PC-9 (cell line): ENCODE measurements around the gene JADE3. TPM values are rescaled to one million over a fixed set of nuclear protein-coding genes. Genes with fewer than 3 reads are reported as not detected.
A peak's percentile ranks its signal among the peaks of the same experiment; 100 is the strongest.

Experiments used
- BruUV-seq: library from RNA; stranded (reverse); fragments of 400-500 nt; replicated peaks from 2 replicates; lab custom pipeline; 2021; lab: Mats Ljungman, UMichigan
- CTCF ChIA-PET: fragments of 300-600 bp; sonication (Branson Sonifier 250); formaldehyde crosslinking; loops from one replicate; lab custom pipeline; 2022; ENCODE audit warnings: antibody characterized with exemption; lab: Charles Lee
- POLR2A ChIA-PET: fragments of 300-600 bp; sonication (Branson Sonifier 250); formaldehyde crosslinking; loops from one replicate; lab custom pipeline; 2022; ENCODE audit warnings: antibody characterized with exemption; ENCODE audit not compliant: unreplicated experiment; lab: Charles Lee
- DNase-seq, 2 experiments: peaks; one replicate each; pipeline versions ENCODE4 v3.0.0 to v3.0.0-alpha.2; 2015 to 2022; ENCODE audit warnings: mixed read lengths in 1 of 2
- H2AFZ ChIP-seq: fragments of 200-600 bp; sonication (generic); 2 replicates; pipeline ENCODE4 v1.8.1; 2017; ENCODE audit warnings: antibody characterized with exemption
- H3F3A ChIP-seq: fragments of 200-600 bp; sonication (generic); 2 replicates; pipeline ENCODE4 v1.8.1; 2017; ENCODE audit warnings: antibody characterized with exemption, mild to moderate bottlenecking, low read depth; ENCODE audit not compliant: insufficient read depth
- H3K27ac ChIP-seq: fragments of 200-600 bp; sonication (generic); 2 replicates; pipeline ENCODE4 v1.6.1; 2016; ENCODE audit warnings: mixed run types
- H3K27me3 ChIP-seq: fragments of 200-600 bp; sonication (generic); 2 replicates; pipeline ENCODE4 v1.6.1; 2016; ENCODE audit warnings: low read depth, mixed run types; ENCODE audit not compliant: insufficient read depth
- H3K36me3 ChIP-seq: fragments of 200-600 bp; sonication (generic); 2 replicates; pipeline ENCODE4 v1.6.1; 2016; ENCODE audit warnings: low read depth, mixed run types
- H3K4me1 ChIP-seq: fragments of 200-600 bp; sonication (generic); replicated peaks from 2 replicates; pipeline ENCODE4 v1.6.1; 2016; ENCODE audit warnings: mixed run types; ENCODE audit not compliant: insufficient read depth
- H3K4me2 ChIP-seq: fragments of 200-600 bp; sonication (generic); 2 replicates; pipeline ENCODE4 v1.6.1; 2017; ENCODE audit warnings: mixed run types
- H3K4me3 ChIP-seq: fragments of 200-600 bp; sonication (generic); 2 replicates; pipeline ENCODE4 v1.6.1; 2016; ENCODE audit warnings: mixed run types
- H3K79me2 ChIP-seq: fragments of 200-600 bp; sonication (generic); 2 replicates; pipeline ENCODE4 v1.6.1; 2017; ENCODE audit warnings: low read depth, mixed run types
- H3K9me2 ChIP-seq: fragments of 200-600 bp; sonication (generic); 2 replicates; pipeline ENCODE4 v1.8.1; 2017; ENCODE audit warnings: mild to moderate bottlenecking; ENCODE audit not compliant: insufficient read depth
- H3K9me3 ChIP-seq: fragments of 200-600 bp; sonication (generic); 2 replicates; pipeline ENCODE4 v1.8.1; 2016; ENCODE audit warnings: low read depth; ENCODE audit not compliant: insufficient read depth
- H4K20me1 ChIP-seq: fragments of 200-600 bp; sonication (generic); 2 replicates; pipeline ENCODE4 v1.8.1; 2017; ENCODE audit not compliant: insufficient read depth
- EZH2 ChIP-seq: fragments of 200-600 bp; sonication (generic); IDR thresholded peaks from 2 replicates; pipeline ENCODE4 v1.8.0; 2017; ENCODE audit warnings: antibody characterized with exemption, low read depth
- intact Hi-C: fragments of 100-400 bp; cut with micrococcal nuclease; formaldehyde crosslinking; loops from one replicate; pipeline ENCODE4 v1.10.0; 2022; ENCODE audit not compliant: unreplicated experiment
- total RNA-seq: library from RNA; stranded (reverse); gene quantifications from 2 replicates; pipeline ENCODE4 v1.2.3, GENCODE V29; 2021
- TF ChIP-seq, protein P1 (sequence below): fragments of 200-600 bp; sonication (generic); conservative IDR thresholded peaks from 2 replicates; pipeline ENCODE4 v1.6.1; 2017; ENCODE audit warnings: mixed run types, antibody characterized with exemption, mild to moderate bottlenecking, moderate library complexity

JADE3 gene
- total RNA-seq, 1 experiment from 2014 or later, result 10.9 TPM

DNA sequence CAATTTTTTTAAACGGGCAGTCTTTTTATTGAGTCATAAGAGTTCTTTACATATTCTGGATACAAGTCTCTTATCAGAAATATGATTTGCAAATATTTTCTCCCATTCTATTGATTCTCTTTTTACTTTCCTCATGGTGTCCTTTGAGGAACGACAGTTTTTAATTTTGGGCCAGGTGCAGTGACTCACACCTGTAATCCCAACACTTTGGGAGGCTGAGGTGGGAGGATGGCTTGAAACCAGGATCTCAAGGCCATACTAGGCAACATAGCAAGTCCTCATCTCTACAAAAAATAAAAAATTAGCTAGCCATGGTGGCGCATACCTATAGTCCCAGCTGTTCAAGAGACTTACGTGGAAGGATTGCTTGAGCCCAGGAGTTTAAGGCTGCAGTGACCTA lies 99.9 kb downstream of the JADE3 start:
- intact Hi-C loops, result no loop called here
- Histone ChIP-seq H3K79me2 (no peaks in the 10 kb centered on the region), H4K20me1 (no peaks in the 10 kb centered on the region), H3K36me3 (no peaks in the 10 kb centered on the region), H3K9me3 (no peaks in the 10 kb centered on the region), H3K27me3 (no peaks in the 10 kb centered on the region), H3K9me2 (no peaks in the 10 kb centered on the region), H3K4me3 (no peak overlapping the region), H3K4me2 (no peak overlapping the region), H3K4me1 (no peaks in the 10 kb centered on the region), H3K27ac (no peak overlapping the region), H3F3A (no peaks in the 10 kb centered on the region), H2AFZ (no peak overlapping the region)
- no peak for DNase-seq
- ChIA-PET CTCF (no interaction called here), POLR2A (no interaction called here)
- BruUV-seq, result no TSS peak
- TF ChIP-seq, protein P1, sequence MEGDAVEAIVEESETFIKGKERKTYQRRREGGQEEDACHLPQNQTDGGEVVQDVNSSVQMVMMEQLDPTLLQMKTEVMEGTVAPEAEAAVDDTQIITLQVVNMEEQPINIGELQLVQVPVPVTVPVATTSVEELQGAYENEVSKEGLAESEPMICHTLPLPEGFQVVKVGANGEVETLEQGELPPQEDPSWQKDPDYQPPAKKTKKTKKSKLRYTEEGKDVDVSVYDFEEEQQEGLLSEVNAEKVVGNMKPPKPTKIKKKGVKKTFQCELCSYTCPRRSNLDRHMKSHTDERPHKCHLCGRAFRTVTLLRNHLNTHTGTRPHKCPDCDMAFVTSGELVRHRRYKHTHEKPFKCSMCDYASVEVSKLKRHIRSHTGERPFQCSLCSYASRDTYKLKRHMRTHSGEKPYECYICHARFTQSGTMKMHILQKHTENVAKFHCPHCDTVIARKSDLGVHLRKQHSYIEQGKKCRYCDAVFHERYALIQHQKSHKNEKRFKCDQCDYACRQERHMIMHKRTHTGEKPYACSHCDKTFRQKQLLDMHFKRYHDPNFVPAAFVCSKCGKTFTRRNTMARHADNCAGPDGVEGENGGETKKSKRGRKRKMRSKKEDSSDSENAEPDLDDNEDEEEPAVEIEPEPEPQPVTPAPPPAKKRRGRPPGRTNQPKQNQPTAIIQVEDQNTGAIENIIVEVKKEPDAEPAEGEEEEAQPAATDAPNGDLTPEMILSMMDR, result no peak
- TF ChIP-seq EZH2, result no peak

DNA sequence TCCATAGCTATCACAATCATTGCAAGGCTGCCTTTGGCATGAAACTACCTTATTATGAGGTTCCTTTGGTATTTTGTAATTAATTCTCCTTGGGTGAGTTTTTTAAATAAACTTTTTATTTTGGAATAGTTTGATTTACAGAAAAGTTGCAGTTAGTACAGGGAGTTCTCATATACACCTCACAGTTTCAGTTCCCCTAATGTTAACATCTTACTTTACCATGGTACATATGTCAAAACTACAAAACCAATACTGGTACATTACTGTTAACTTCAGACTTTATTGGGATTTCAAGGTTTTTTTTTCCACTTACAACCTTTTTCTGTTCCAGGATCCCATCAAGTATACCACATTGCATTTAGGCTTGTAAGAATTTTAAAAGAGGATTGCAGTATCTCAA lies 114.0 kb downstream of the JADE3 start:
- H3K4me3 ChIP-seq, result no peak overlapping the region
- TF ChIP-seq, protein P1, result no peak
- no peak for TF ChIP-seq EZH2
- CTCF ChIA-PET, result no interaction called here
- no TSS peak for BruUV-seq
- no peaks in the 10 kb centered on the region for H3K79me2 ChIP-seq
- intact Hi-C loops, result no loop called here
- DNase-seq, result no peak
- no peak overlapping the region for H3K4me2 ChIP-seq
- H3F3A ChIP-seq, result no peaks in the 10 kb centered on the region
- POLR2A ChIA-PET, result no interaction called here
- no peaks in the 10 kb centered on the region for H3K27me3 ChIP-seq
- H3K9me2 ChIP-seq, result no peaks in the 10 kb centered on the region
- H3K27ac ChIP-seq, result no peak overlapping the region
- no peak overlapping the region for H2AFZ ChIP-seq
- no peaks in the 10 kb centered on the region for H3K9me3 ChIP-seq
- no peaks in the 10 kb centered on the region for H3K4me1 ChIP-seq
- H3K36me3 ChIP-seq, result no peaks in the 10 kb centered on the region
- no peaks in the 10 kb centered on the region for H4K20me1 ChIP-seq

DNA sequence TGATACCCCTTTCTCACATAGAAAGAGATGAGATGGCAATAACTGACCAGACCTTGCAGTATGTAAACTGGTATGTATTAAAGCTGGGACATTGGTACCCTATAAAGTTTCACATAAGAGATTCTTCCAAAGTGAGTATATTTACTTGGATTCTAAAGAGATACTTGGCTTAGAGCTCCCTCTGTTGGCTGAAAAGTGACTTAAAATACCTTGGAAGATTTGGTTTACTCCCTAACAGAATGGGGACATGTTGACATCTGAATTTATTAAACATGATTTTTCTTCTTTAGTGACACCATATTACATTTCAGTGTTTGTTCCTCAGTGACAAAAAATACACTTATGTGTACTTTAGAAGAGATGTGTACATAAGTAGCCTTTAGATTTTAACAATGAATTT lies 118.1 kb downstream of the JADE3 start:
- Histone ChIP-seq H3K36me3 (no peaks in the 10 kb centered on the region), H3K27me3 (no peaks in the 10 kb centered on the region), H3K4me2 (no peak overlapping the region), H3K9me3 (no peaks in the 10 kb centered on the region), H3K79me2 (no peaks in the 10 kb centered on the region), H3K4me3 (no peak overlapping the region), H3K9me2 (no peaks in the 10 kb centered on the region), H3K27ac (no peak overlapping the region), H4K20me1 (no peaks in the 10 kb centered on the region), H2AFZ (no peak overlapping the region), H3K4me1 (no peaks in the 10 kb centered on the region), H3F3A (no peaks in the 10 kb centered on the region)
- peak in 1 of 2 experiments; percentile 49 for DNase-seq
- ChIA-PET CTCF (interaction anchor here (0.6 kb wide), 1 partner anchor 454 kb away, joined by 3 read pairs; no protein-coding TSS in a partner anchor), POLR2A (no interaction called here)
- TF ChIP-seq, protein P1, result peak; percentile 61
- TF ChIP-seq EZH2, result no peak
- no TSS peak for BruUV-seq
- intact Hi-C loops, result loop anchor here (1.0 to 10.0 kb wide), 3 partner anchors 126 to 476 kb away; partner anchors contain the start of gene SLC9A7
